Amygdala (tissue), 56 donors: ENCODE results near the gene R3HDM1.
"Not testable (repeated sequence)": the region's sequence is repeated elsewhere in the genome, so short reads cannot be mapped to it uniquely, and the experiment has no call there.

Source experiments
- DNase-seq, 56 donors: peaks; one replicate each; lab custom pipeline; 2025; lab: John Stamatoyannopoulos, UW

Gene R3HDM1

GRCh38 chr2:135637456-135638087 lies 106.3 kb downstream of the R3HDM1 start:
- no peak for DNase-seq

- DNase-seq, result no peak
Measured at GRCh38 chr2:135638825-135639224, 107.5 kb downstream of the R3HDM1 start.

- DNase-seq, result no peak
Measured at GRCh38 chr2:135641156-135642068, 110.1 kb downstream of the R3HDM1 start.

GRCh38 chr2:135647836-135648579 lies 116.7 kb downstream of the R3HDM1 start:
- DNase-seq, result no peak

- no peak for DNase-seq
Measured at GRCh38 chr2:135650721-135651120, 119.4 kb downstream of the R3HDM1 start.

- DNase-seq, result no peak
Measured at GRCh38 chr2:135651717-135652116, 120.4 kb downstream of the R3HDM1 start.

GRCh38 chr2:135654239-135654638 lies 123.0 kb downstream of the R3HDM1 start:
- not testable (repeated sequence) for DNase-seq

- DNase-seq, result no peak
Measured at GRCh38 chr2:135657806-135658582, 126.7 kb downstream of the R3HDM1 start.

- no peak for DNase-seq
Measured at GRCh38 chr2:135662088-135662487, 130.8 kb downstream of the R3HDM1 start.

GRCh38 chr2:135663148-135663700 lies 131.9 kb downstream of the R3HDM1 start:
- no peak for DNase-seq

GRCh38 chr2:135664623-135665068 lies 133.4 kb downstream of the R3HDM1 start:
- DNase-seq, result no peak

GRCh38 chr2:135667045-135667444 lies 135.8 kb downstream of the R3HDM1 start:
- DNase-seq, result no peak

GRCh38 chr2:135674453-135674852 lies 143.2 kb downstream of the R3HDM1 start:
- DNase-seq, result no peak

GRCh38 chr2:135676031-135676430 lies 144.7 kb downstream of the R3HDM1 start:
- no peak for DNase-seq

GRCh38 chr2:135679125-135679524 lies 147.8 kb downstream of the R3HDM1 start:
- DNase-seq, result no peak

- DNase-seq, result no peak
Measured at GRCh38 chr2:135685361-135685760, 154.1 kb downstream of the R3HDM1 start.

GRCh38 chr2:135688978-135689377 lies 157.7 kb downstream of the R3HDM1 start:
- no peak for DNase-seq

GRCh38 chr2:135689679-135690078 lies 158.4 kb downstream of the R3HDM1 start:
- DNase-seq, result no peak

- no peak for DNase-seq
Measured at GRCh38 chr2:135694711-135695110, 163.4 kb downstream of the R3HDM1 start.

- DNase-seq, result no peak
Measured at GRCh38 chr2:135698838-135699237, 167.6 kb downstream of the R3HDM1 start.
